ENCODE data around the gene PTPRU.

PTPRU gene

DNA sequence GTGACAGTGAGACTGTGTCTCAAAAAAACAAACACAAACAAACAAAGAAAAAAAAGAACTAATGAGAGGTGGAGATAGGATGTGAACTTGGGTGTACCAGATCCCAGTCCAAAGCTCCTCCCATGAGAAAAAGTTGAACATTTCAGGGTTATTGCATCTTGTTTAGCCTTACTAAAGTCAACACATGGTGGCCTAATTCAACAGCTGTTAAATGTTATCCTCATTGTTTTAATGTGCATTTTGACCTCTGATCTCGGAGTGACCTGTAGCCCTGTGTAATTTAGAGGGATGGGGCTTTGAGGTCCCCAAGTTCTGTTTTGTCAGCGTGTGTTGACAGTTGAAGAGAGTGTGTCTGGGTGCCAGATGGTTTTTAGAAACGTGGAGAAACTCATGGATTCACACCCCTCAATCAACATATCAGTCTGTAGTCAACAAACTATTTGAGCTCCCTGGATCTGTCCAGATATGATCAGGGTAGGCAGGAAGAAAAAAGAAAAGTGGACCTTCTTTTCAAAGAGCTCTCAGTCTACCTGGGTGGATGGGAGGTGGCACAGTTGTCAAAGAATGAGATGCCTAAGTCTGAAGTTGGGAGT lies 34.7 kb downstream of the PTPRU start:
- DNase-seq = no peak

DNA sequence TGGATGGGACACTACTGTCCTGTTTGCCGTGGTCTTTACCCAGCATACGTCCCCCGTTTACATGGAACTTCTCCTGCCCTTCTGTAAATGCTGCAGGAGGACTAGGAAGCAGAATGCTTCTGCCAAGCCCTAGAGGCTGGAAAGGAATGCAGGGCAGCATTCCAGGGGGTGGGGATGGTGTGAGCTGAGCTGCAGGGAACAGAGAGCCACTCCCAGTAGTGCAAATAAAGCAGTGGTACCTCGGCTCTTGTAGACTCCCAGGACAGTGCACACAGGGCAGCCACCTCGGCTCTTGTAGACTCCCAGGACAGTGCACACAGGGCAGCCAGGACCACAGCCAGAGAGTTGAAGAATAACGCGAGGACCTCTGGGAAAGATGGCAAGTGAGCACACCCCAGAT lies 35.4 kb downstream of the PTPRU start:
- DNase-seq = no peak

GRCh38 chr1:29272147-29272907 lies 36.0 kb downstream of the PTPRU start:
- DNase-seq = no peak

DNA sequence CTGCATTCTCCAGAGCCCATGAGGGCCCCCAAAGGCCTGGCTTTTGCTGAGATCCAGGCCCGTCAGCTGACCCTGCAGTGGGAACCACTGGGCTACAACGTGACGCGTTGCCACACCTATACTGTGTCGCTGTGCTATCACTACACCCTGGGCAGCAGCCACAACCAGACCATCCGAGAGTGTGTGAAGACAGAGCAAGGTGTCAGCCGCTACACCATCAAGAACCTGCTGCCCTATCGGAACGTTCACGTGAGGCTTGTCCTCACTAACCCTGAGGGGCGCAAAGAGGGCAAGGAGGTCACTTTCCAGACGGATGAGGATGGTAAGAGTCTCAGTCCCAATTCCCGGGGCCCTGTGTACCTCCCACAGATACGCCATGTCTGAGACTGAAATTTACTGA lies 39.1 kb downstream of the PTPRU start:
- no peak for DNase-seq

DNA sequence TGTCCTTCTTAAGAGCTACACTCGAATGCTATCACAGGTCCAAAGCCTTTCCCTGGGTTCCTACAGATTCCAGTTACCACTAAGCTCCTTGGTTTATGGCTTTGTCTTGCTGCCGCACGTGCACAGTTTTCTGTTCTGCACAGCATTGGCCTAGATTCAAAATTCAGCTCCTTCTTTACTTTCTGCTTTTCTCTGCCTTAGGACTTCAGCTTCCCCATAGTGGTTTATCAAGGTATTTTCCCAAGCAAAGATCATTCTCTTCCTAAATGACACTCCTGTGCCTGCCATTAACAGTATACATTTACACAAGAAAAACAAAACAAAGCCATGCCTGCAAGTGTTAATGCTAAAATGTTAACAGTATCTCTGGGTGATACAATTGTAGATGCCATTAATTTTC lies 41.8 kb downstream of the PTPRU start:
- no peak for DNase-seq

DNA sequence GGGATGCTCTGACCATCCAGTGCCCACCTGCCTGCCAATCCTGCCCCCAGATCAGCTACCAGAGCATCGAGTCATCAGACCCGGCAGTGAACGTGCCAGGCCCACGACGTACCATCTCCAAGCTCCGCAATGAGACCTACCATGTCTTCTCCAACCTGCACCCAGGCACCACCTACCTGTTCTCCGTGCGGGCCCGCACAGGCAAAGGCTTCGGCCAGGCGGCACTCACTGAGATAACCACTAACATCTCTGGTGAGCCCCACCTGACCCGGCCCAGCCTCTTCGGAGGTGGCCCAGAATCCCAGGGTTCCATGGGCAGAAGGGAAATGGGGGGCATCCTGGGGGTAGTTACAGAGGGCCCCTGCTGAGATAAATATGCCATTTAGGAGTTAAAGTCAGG lies 43.1 kb downstream of the PTPRU start:
- no peak for DNase-seq

DNA sequence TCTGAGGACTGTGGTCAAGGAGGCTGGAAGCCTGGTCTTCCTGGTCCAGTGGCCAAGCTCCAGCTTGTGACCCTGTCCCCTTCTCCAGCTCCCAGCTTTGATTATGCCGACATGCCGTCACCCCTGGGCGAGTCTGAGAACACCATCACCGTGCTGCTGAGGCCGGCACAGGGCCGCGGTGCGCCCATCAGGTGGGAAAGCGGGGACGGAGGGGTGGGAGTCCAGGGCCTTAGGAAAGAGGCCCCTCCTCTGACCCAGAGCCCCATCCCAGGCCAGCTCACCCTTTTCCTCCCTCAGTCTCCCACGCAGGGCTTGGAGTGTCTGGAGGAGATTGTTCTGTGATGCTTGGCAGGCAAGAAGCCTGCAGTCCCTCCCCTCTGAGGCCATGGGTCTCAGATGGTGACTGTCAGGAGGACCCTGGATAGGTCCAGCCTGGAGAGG lies 43.6 kb downstream of the PTPRU start:
- no peak for DNase-seq

- DNase-seq = no peak
Observed at GRCh38 chr1:29280409-29281131, 44.2 kb downstream of the PTPRU start.

GRCh38 chr1:29281571-29281970 lies 45.2 kb downstream of the PTPRU start:
- peak; percentile 44 for DNase-seq

GRCh38 chr1:29282135-29282923 lies 46.0 kb downstream of the PTPRU start:
- DNase-seq = peak; percentile 96

GRCh38 chr1:29282924-29283803 lies 46.8 kb downstream of the PTPRU start:
- peak; percentile 98 for DNase-seq

DNA sequence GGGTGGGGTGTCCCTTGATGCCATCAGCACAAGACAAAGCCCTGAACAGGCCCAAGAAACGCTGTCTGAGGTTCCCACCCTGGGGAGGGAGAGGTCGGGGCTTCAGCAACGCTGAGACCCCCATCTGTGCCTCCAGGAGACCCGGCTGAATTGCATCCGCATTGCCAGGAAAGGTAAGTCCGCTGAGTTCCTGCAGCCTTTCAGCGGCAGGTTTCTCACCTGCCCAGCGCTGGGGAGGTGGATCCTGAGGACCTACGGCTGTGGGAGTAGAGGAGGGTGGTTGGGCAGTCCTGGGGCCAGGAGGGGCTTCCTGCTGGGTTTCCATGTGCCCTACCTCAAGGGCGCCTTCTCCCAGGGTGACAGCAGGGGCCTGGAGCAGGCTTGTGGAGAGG lies 47.5 kb downstream of the PTPRU start:
- no peak for DNase-seq

DNA sequence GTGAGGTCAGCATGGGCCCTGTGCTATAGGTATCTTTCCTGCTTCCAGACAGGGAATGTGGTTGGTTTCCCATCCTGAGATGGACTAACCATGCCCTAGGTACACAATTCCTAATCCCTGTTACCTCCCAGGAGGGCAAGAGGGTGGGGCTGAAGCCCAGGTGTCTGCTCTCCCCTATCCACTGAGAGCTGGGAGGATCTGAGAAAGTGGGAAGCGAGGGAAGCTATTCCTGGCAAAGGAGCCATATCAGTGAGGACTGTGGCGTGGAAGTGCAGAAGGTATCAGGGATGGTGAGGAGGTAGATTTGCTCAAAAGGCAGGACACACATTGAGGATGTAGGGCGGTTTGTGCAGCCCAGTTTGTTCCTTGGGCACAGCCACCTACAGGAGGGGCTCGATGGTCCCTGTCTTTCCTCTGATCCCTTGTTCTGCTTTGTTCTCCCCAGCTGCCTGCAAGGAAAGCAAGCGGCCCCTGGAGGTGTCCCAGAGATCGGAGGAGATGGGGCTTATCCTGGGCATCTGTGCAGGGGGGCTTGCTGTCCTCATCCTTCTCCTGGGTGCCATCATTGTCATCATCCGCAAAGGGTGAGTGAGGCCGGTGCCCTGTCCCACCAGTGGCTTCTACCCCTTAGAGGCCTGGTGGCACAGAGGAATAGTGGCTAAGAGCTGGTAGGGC lies 48.1 kb downstream of the PTPRU start:
- DNase-seq = no peak

DNA sequence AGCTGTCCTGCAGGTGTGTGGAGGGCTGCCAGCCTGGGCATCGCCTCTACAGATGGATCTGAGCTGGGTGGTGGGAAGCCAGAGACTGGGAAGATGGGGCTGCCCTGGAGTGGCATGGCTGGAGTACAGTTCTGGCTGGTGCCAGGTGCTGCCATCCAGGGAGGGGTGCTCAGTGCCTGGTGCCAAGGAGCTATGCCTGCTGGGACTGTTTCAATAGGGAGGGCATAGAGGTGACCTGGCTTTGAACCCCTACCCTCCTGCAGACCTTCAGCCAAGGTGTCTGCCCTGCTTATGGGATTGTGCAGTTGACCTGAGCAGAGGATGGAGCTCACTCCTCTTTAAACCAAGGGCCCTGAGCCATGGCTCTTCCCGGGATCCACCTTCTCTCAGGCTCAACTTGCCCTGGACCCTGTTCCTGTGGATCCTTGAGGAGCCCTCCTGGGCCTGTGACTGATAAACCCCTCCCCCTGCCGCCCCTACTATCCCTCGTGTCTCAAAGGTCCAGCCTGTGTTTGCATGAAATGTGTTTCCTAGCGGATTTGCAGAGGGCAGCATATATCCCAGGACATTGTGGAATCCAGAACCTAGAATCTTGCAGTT lies 48.7 kb downstream of the PTPRU start:
- no peak for DNase-seq

- DNase-seq = no peak
Observed at GRCh38 chr1:29285771-29286170, 49.4 kb downstream of the PTPRU start.

DNA sequence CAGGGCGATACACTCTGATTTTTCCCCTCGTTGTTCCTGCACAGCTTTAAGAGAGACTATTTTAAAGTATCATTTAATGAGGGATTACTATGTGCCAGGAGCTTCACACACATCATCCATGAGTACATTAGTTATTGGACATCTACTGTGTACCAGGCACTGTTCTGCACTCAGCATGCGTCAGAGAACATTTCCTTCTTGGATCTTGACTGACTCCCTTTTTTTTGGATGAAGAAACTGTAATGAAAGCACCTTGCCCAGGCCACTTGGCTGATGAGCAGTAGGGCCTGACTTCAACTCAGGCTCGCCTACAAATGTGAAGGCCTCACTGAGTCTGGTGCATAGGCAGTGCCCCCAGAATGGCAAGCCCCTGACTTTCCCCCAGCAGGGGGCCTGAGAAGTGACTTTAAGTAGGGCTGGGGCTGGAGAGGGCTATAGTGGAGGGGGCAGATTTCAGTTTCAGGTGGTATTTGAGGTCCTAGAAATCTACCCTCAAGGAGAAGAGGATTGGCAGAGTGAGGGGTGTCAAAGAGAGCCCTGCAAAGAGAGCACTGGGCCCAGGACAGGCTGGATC lies 50.0 kb downstream of the PTPRU start:
- DNase-seq = no peak

DNA sequence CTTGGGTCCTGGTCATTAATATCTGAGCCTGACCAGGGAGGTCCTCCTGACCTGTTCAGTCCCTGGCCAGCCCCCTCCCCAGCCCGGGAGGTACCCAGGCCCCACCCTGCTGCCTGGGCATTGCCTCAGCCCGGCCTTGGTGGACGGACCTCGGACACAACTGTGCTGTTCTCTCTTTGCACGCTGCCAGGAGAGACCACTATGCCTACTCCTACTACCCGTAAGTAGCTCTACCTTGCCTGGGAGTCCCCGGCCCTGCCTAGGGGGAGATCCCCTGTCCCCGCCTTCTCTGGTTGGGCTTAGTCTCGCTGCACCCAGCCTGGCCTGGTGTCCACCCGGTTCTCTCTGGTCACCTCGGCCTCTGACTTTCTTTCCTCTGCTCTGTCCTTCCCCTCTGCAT lies 53.2 kb downstream of the PTPRU start:
- DNase-seq = no peak

- DNase-seq = no peak
Observed at GRCh38 chr1:29290414-29290985, 54.2 kb downstream of the PTPRU start.

DNA sequence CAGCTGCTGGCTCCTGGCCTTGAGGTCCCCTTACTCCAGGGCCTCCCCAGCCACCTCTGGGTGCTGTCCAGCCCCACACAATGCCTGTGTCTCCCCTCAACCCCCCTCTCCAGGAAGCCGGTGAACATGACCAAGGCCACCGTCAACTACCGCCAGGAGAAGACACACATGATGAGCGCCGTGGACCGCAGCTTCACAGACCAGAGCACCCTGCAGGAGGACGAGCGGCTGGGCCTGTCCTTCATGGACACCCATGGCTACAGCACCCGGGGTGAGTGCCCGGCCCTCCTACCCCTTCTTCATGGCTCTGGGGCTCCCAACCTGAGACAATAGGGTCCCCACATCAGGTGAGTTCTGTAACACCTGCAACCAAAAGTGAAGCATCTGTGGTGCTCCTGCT lies 55.4 kb downstream of the PTPRU start:
- no peak for DNase-seq

- DNase-seq = no peak
Observed at GRCh38 chr1:29292344-29292743, 56.0 kb downstream of the PTPRU start.

GRCh38 chr1:29297450-29297849 lies 61.1 kb downstream of the PTPRU start:
- DNase-seq = no peak
